GM12875 (cell line): ENCODE measurements around the gene SLC25A22.

Experiments
- H3K4me3 ChIP-seq: one replicate; pipeline ENCODE4 v1.5.1; 2011; ENCODE audit warnings: low read depth, low read length, control low read depth
- TF ChIP-seq, protein P1 (sequence below): IDR thresholded peaks from 2 replicates; pipeline ENCODE4 v1.5.1; 2011; ENCODE audit warnings: low read depth, mild to moderate bottlenecking, control low read depth, inconsistent platforms, low read length, moderate library complexity, borderline replicate concordance; ENCODE audit not compliant: insufficient read depth

SLC25A22 gene

GRCh38 chr11:791658-792534, 6.2 kb downstream of the SLC25A22 start:
- TF ChIP-seq, protein P1, sequence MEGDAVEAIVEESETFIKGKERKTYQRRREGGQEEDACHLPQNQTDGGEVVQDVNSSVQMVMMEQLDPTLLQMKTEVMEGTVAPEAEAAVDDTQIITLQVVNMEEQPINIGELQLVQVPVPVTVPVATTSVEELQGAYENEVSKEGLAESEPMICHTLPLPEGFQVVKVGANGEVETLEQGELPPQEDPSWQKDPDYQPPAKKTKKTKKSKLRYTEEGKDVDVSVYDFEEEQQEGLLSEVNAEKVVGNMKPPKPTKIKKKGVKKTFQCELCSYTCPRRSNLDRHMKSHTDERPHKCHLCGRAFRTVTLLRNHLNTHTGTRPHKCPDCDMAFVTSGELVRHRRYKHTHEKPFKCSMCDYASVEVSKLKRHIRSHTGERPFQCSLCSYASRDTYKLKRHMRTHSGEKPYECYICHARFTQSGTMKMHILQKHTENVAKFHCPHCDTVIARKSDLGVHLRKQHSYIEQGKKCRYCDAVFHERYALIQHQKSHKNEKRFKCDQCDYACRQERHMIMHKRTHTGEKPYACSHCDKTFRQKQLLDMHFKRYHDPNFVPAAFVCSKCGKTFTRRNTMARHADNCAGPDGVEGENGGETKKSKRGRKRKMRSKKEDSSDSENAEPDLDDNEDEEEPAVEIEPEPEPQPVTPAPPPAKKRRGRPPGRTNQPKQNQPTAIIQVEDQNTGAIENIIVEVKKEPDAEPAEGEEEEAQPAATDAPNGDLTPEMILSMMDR: no peak

DNA sequence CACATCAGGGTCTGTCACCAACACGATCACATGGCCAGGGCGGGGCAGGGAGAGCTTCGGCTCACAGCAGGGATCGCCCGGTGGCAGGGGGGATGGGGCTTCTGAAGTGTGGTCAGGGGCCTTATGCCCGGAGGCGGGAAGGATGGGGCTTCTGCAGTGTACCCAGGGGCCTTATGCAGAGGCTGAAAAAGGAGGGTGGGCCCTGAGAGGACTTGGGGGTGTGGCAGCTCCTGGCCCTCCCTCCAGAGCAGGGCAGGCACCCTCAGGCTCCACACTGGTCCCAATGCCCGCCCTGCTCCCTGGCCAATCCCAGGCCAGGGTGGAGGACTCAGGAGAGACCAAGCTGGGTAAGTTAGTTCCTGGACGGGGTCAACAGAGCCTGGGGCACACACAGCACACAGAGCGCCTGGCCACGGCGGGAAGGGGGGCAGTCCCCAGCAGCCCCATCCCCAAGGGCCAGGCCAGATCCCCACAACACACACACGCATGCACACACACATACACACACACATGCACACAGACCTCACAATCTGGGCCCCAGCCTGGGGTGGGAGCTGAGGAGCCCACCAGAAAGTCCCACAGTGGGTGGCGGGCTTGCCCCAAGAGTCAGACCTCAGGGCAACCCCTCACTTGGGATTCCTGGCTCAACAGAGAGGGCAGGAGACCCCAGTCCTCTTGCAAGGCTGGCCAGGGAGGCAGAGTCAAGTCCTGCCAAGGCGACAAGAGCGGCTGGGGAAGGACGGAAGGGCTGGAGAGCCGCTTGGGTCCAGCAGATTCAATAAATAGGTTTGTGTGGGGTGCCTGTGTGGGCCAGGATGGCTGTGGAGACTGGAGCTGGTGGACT, 7.1 kb downstream of the SLC25A22 start:
- H3K4me3 ChIP-seq: no peak overlapping the region
- TF ChIP-seq, protein P1: no peak

More at GRCh38 chr11:791658-792534, 6.2 kb downstream of the SLC25A22 start:
- H3K4me3 ChIP-seq: no peak overlapping the region

GRCh38 chr11:789943-790342, 8.1 kb downstream of the SLC25A22 start, which contains the start of gene CEND1:
TSS of gene CEND1 (minus strand) at chr11:790090. CDS start at chr11:788576, 1,514 bp downstream.
- H3K4me3 ChIP-seq: peak within 1 kb of the TSS; percentile 49
- TF ChIP-seq, protein P1: no peak

DNA sequence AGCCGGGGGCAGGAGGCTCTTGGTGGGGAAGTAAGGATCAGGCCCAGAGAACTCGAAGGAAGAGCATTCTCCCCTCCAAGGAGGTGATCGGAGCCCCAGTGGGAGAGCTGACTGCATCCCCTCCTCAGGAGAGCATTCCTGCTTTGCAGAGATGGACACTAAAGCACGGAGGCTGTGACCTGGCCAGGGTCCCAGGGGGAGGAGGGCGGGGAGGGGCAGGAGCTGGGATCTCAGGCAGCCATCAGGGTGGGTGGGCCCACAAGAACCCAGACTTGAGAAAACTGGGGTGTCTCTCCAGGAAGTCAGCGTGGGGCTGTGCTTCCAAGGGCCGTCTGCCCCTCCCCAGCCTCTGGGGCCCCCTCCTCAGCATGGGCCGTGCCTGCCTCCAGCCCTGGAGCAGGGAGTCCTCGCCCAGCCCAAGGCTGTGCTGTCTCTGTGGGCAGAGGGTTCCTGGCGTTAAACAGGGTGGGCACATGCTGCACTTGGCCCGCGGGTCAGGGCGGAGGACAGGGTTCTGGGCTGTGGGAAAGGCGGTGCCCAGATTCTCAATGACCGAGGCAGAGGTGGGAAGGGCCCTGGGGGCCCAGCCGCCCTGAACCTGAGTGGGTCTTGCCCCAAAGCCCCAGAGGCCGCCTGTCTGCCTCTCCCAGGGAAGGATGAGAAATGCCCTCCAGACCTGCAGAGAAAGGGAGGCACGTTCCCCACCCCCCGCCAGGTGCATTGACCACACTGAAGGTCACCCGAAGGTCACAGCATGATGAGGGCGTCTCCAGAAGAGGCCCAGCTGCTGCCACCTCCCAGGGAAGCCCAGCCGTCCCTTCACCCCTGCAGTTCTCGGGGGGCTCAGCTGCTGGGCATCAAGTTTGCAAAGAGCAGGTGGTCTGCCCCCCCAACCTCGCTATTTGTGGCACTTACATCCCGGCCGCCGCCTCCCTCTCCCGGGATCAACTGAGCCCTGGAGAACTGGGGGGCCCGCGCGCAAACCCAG, 8.8 kb downstream of the SLC25A22 start:
- peak overlapping the region; percentile 49 for H3K4me3 ChIP-seq
- TF ChIP-seq, protein P1: no peak

DNA sequence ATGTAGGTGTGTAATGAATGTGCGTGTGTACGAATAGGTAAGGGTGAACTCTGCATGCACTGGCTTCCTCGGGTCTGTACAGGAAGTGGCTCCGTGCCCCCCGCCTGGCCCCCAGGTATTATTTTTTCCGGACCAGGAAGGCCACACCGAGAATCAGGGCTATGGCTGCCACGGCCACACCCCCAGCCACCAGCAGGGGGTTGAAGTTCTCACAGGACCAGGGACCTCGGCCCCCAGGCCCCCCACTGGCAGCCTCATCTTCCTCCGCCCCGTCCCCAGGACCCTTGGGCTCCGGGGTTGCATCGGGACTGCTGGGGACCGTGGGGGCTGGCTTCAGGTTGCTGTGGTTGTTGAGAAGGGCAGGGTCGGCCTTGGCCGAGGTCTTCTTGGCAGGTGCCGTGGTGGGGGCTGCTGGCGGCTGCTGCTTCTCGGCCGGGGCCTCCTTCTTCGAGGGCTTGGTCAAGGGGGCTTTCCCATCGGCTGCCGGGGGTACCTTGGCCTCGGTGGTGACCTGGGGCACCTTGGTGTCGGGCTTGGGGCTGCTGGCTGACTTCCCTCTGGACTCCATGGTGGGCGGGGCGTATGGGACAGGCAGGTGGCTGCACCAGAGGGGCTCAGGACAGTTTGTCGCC, 10.0 kb downstream of the SLC25A22 start:
- no peak overlapping the region for H3K4me3 ChIP-seq
- TF ChIP-seq, protein P1: peak; percentile 17; the same call in 1 of the 2 replicates
